Stimulated activated CD8-positive, alpha-beta memory T cell treated with anti-CD3 and anti-CD28 coated beads, Interleukin-15, amount 100 ng/mL, for 48 hours (primary cell): Measurements from ENCODE around the gene MAN2B2.

ENCODE experiments used
- DNase-seq, 2 donors: peaks; one replicate each; pipeline ENCODE4 v3.0.0-alpha.2; 2020; ENCODE audit warnings: low read depth in 2 of 2

Gene MAN2B2

GRCh38 chr4:6567218-6567617 lies 7.8 kb upstream of the MAN2B2 start:
- DNase-seq = no peak

GRCh38 chr4:6568148-6568547 lies 6.8 kb upstream of the MAN2B2 start:
- no peak for DNase-seq

- no peak for DNase-seq
These were observed 6.2 kb upstream of the MAN2B2 start for GRCh38 chr4:6568689-6569332.

- no peak for DNase-seq
These were observed 3.4 kb upstream of the MAN2B2 start for GRCh38 chr4:6571608-6572007.

GRCh38 chr4:6573551-6573950 lies 1.4 kb upstream of the MAN2B2 start:
- no peak for DNase-seq

GRCh38 chr4:6573986-6574746 lies 823 bp upstream of the MAN2B2 start:
- no peak for DNase-seq

GRCh38 chr4:6575503-6576240 lies 683 bp downstream of the MAN2B2 start:
- no peak for DNase-seq

- no peak for DNase-seq
These were observed 1.5 kb downstream of the MAN2B2 start for GRCh38 chr4:6576512-6576911.

- DNase-seq = no peak
These were observed 1.9 kb downstream of the MAN2B2 start for GRCh38 chr4:6576932-6577331.

- no peak for DNase-seq
These were observed 2.4 kb downstream of the MAN2B2 start for GRCh38 chr4:6577409-6577808.

- DNase-seq = no peak
These were observed 3.2 kb downstream of the MAN2B2 start for GRCh38 chr4:6578221-6578620.

GRCh38 chr4:6580353-6580752 lies 5.4 kb downstream of the MAN2B2 start:
- DNase-seq = no peak

- DNase-seq = no peak
These were observed 6.7 kb downstream of the MAN2B2 start for GRCh38 chr4:6581566-6582121.

- no peak for DNase-seq
These were observed 8.0 kb downstream of the MAN2B2 start for GRCh38 chr4:6582889-6583490.

- no peak for DNase-seq
These were observed 9.9 kb downstream of the MAN2B2 start for GRCh38 chr4:6584865-6585264.

GRCh38 chr4:6586715-6587325 lies 11.8 kb downstream of the MAN2B2 start:
- DNase-seq = no peak

GRCh38 chr4:6589444-6589843 lies 14.5 kb downstream of the MAN2B2 start:
- no peak for DNase-seq

- no peak for DNase-seq
These were observed 16.3 kb downstream of the MAN2B2 start for GRCh38 chr4:6591313-6591712.

GRCh38 chr4:6591781-6592180 lies 16.8 kb downstream of the MAN2B2 start:
- DNase-seq = no peak

- DNase-seq = no peak
These were observed 18.0 kb downstream of the MAN2B2 start for GRCh38 chr4:6592804-6593563.

GRCh38 chr4:6594341-6594740 lies 19.4 kb downstream of the MAN2B2 start:
- DNase-seq = no peak
